Lung microvascular endothelial cell (primary cell): Measurements from ENCODE around the gene TAF3. TPM values are rescaled to one million over a fixed set of nuclear protein-coding genes. Genes with fewer than 3 reads are reported as not detected.
A peak's percentile ranks its signal among the peaks of the same experiment; 100 is the strongest.

Experiments
- DNase-seq, 2 donors: peaks; one replicate each; pipeline versions ENCODE4 v3.0.0 to v3.0.0-alpha.2; 2010; ENCODE audit warnings: low read depth in 2 of 2
- total RNA-seq: library from RNA; depleted of rRNA; stranded (reverse); fragments of >200 nt; gene quantifications from 2 replicates; pipeline ENCODE4 v1.2.1, GENCODE V29; 2014

TAF3 gene
- total RNA-seq, 1 donor from 2014 or later, result 1.4 TPM

DNA sequence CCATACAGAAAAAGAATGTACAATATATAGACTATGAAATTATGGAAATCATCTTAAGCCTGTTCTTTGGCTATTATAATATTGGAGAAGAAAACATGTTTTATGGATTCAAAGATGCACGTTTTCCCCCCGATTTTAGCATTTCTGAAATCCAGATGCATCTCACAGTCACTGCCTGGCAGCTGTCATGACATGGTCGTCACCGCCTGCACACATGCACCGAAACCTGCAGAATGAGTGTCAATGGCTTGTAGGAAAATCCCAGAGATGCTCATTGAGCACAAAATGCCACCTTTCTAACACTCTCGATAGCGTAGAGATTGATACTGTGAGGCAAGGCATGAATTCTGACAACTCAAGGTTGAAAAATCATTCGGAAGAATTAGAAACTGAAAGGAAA lies 115.5 kb downstream of the TAF3 start:
- no peak for DNase-seq

- DNase-seq, result no peak
Observed at GRCh38 chr10:7937315-7937945, 119.1 kb downstream of the TAF3 start.

DNA sequence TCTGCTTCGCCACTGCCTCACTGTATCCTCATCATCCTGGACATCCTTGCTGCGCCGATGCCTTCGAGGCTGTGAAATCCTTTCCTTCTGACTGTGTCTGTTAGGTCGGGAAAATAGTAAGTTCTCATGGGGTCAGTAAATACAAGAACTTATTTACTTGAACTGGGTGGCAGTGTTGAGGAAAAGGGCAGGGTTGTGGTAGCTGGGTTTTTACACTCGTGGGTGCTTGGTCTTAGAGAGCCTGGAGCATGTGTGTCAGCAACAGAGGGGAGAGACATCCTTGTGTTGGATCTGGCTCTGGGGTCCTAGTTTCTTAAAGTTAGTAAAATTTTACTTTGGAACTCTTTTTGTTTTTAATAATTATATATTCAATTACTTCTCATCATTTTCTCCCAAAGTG lies 123.3 kb downstream of the TAF3 start:
- DNase-seq, result no peak

DNA sequence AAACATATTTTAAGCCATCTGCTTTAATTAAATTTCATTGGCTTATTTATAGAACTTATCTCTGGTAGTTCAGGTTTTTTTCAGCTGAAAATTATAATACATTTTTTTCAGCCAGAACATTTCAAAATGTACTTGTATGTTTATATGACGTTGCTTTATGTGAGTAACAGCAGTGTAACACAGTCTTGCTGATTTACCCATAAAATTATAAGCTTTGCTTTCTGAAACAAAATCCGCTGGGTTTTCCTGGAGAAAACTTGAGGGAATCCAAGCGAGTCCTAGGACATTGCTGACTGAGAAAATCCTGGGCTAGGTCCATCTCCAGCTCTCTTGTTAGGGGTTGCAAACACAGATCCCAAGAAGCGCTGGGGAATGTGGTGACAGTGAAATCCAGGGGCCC lies 124.0 kb downstream of the TAF3 start:
- DNase-seq, result no peak

- DNase-seq, result no peak
Observed at GRCh38 chr10:7942859-7943258, 124.6 kb downstream of the TAF3 start.

GRCh38 chr10:7944215-7944480 lies 125.8 kb downstream of the TAF3 start:
- no peak for DNase-seq

DNA sequence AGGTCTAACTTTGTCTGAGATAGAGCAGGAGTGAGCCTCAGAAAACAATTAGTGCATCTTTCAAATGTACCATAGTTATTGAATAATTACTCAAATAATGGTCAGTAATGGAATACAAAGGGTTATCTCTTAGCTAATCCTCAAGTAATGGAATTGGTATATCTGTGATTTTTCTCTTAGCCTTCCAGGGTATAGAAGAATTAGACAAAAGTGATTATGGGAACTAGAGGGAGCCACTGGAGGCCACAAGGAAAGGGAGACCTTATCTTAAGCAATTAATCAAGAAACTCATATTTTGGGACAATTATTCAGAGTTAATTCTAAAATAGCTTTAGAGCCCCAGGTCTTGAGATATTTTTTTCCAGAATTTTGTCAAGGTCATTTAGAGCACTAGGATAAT lies 126.2 kb downstream of the TAF3 start:
- DNase-seq, result no peak

DNA sequence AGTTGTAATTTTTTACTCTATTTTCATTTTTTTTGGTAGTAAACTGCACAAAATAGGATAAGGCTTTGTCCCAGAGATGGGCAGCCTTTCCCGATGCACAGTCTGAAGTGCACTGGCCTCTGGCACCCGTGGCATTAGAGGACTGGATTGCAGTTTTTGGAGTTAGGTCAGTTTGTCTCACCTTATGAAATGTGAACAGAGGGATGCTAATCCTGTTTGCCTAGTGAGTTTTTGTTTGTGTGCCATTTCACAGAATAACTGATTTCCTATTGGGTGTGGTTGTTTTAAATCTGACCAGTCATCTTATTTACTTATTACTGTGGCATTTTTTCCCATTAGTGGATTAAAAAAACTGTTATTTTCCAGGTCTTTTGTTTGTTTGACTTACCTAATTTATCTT lies 126.7 kb downstream of the TAF3 start:
- DNase-seq, result no peak

DNA sequence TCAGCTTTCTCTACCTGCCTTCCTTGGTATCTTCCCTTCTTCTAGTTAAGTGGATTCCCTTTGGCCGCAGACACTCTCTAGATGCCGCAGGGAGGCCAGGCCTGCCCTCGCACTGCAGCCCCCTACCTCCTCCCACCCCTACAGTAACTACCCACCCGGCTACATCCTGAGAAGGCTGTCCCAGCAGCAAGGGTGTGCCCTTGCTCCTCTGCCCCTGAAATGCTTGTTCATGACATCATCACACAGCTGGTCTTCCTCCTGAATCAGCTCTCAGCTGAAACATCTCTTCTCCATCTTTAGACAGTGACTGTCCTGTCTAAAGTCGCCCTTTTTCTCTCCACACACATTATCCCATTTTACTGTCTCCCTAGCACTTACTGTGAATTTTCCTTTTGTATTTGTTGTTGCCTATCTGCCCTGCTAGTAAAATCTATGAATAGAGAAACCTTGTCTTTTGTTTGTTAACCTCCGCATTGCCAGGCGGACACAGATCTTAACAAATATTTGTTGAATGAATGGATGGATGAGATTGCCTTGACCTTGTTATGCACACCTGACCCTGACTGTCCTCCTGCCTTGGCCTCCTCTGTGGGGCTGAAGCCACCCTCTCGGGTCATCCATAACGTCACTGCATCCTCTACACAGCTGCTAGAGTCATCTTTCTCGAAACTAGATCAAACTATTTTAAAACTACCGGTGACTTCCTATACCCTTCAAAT lies 127.3 kb downstream of the TAF3 start:
- peak in 1 of 2 donors; percentile 21 for DNase-seq

- DNase-seq, result peak; percentile 13 to 44
Observed at GRCh38 chr10:7948371-7949000, 130.2 kb downstream of the TAF3 start.

DNA sequence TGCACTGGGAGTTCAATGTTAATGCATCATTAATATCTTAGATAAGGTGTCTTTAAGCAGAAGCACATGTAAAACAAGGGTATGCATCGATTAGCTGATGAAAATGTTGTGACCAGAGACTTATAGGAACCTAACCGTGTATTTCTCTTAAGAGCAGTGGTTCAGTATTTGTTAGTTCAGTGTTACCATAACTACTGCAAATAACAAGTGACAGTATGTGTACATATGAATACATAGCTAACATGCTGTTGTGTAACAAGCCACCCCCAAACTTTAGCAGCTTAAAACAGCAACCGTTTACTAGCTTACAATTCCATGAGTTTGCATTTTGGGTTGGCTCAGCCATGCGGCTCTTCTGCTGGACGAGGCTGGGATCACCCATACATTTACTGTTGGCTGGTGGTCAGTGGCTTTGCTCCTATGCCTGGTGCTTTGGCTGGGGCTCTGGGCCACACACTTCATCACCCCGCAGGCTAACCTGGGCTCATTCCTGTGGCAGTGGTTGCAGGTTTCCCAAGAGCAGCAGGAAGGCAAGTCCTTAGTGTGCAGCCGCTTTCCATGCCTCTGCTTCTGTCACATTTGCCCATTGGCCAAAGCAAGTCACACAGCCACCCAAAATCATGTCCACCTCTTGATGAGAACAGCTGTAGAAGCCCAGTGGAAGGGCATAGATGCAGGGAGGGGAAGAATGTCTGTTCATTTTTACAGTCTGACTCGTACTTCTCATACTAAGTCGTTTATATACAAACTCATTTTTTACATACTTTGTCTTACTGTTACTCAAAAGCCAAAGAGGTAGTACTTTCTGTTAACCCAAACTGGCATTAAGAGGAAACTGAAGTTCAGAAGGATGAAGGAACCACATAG lies 132.9 kb downstream of the TAF3 start:
- DNase-seq, result no peak

- DNase-seq, result no peak
Observed at GRCh38 chr10:7952266-7952665, 134.0 kb downstream of the TAF3 start.

DNA sequence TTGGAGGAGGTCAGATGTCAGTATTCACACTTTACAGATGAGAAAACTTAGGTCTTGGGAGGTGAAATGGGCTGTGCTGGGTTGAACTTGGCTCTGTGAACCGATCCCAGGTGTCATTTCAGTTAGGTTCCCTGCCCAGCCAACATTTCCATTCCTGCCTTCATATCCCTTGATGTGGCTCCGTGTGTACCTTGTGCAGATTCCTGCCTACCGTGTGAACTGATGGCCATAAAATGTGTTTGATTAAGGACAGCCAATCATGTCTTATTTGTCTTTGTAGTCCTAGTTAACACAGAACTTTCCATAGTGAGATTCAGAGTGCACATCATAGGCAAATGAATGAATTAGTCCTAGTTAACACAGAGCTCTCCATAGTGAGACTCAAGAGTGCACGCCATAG lies 135.1 kb downstream of the TAF3 start:
- no peak for DNase-seq

- no peak for DNase-seq
Observed at GRCh38 chr10:7955446-7955845, 137.1 kb downstream of the TAF3 start.

GRCh38 chr10:7956508-7956907 lies 138.2 kb downstream of the TAF3 start:
- DNase-seq, result peak; percentile 77 to 78

DNA sequence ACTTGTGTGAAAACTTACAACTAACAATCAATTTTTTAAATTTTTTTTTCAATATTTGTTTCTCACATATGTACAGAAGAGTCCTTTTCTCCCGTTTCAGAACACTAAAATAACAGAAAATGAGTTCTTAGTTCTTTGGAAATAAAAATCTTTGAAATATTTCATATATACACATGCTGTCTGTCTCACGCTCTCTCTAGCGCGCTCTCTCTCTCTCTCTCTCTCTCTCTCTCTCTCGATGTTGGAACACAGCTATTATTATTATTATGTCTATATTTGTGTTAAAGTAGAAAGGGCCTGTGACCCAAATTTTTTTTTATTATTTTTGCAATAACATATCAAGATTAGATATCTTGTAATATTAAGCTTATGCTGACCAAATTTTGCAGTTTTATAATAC lies 139.3 kb downstream of the TAF3 start:
- DNase-seq, result no peak

DNA sequence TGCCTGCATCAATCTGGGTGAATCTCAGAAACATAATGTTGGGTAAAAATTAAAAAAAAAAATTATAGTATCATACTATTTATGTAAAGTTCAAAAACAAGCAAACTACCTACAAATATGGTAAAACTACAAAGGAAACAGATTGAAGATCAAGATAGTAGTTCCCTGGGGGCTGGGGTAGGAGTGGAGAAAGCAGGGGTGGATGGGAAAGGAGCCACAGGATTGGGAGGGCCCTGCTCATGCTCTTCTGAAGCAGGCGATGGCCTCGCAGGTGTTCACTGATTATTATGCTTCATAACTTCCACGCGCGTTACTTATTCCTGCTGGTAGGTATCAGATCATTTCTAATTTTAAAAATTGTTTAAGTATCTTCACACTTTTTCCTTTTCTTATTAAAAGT lies 140.1 kb downstream of the TAF3 start:
- DNase-seq, result no peak

DNA sequence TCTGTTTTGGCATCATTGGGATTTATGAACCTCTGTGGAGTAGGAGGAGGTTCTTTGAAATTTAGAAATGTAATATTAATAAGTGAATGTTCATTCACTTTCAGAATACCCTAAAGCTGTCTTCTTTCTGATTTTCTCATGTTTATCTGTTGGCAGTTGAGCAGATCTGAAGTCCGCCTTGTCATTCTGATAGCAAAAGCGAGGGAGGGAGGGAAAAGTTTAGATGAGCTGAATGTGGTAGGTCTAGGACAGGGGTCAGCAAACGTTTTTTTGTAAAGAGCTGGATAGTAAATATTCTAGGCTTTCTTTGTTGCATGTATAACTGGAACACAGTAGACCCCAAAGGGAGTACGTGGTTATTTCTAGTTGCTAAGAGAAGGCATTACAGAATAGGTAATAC lies 141.8 kb downstream of the TAF3 start:
- no peak for DNase-seq

GRCh38 chr10:7962592-7962991 lies 144.3 kb downstream of the TAF3 start:
- no peak for DNase-seq

- no peak for DNase-seq
Observed at GRCh38 chr10:7965457-7965856, 147.2 kb downstream of the TAF3 start.

GRCh38 chr10:7967035-7967434 lies 148.7 kb downstream of the TAF3 start:
- DNase-seq, result peak in 1 of 2 donors; percentile 51

GRCh38 chr10:7968510-7969112 lies 150.3 kb downstream of the TAF3 start:
- no peak for DNase-seq
